ENCODE results near the gene FAM131A. TPM values are rescaled to one million over a fixed set of nuclear protein-coding genes. Genes with fewer than 3 reads are reported as not detected.

The FAM131A gene
- polyA plus RNA-seq, 1 donor (not counting 4 experiments of a cell fraction or from before 2014, with no cell fraction given): 10.8 TPM

DNA sequence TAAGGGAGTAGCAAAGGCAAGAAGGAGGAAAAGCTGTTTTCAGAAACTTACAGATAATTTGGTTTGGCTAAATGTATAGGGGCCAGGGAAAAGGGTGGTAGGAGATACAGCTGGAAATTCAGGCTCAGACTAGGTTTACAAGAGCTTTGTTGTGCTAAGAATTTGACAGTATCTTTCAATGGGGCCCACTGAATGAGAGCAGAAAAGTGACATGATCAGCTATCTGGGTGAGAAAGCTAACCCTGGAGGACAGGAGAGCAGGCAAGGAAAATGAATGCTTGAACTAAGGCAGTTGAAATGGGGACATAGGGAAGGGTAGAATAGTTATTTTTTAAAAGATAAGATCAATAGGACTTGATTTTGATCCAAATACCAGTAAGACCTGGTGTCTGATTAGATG, 25.8 kb upstream of the FAM131A start:
- H4K20me1 ChIP-seq (ENCODE audit: control insufficient read depth, extremely low read depth, insufficient read depth, low read length): peaks cover 9% of the 10 kb centered on the region
- no peak overlapping the region for H2AFZ ChIP-seq (ENCODE audit: control insufficient read depth, low read length)
- FAIRE-seq: no peak
- H3K4me3 ChIP-seq (ENCODE audit: control insufficient read depth in 2 of 3, extremely low read depth in 1 of 3, insufficient read depth in 2 of 3, low read depth in 1 of 3, low read length in 3 of 3): no peak overlapping the region
- no peak overlapping the region for H3K27ac ChIP-seq (ENCODE audit: control insufficient read depth, insufficient read depth, low read length)
- no peak overlapping the region for H3K9ac ChIP-seq (ENCODE audit: control insufficient read depth, extremely low read depth, insufficient read depth, low read length)
- dilution Hi-C loops (cut with MboI; ENCODE audit: extremely low pct_ligation_motif_present, low sequenced_read_pairs): no loop called here
- no peak for TF ChIP-seq EZH2 (IDR thresholded peaks at IDR 0.05; ENCODE audit: low read length)
- TF ChIP-seq, protein P1, sequence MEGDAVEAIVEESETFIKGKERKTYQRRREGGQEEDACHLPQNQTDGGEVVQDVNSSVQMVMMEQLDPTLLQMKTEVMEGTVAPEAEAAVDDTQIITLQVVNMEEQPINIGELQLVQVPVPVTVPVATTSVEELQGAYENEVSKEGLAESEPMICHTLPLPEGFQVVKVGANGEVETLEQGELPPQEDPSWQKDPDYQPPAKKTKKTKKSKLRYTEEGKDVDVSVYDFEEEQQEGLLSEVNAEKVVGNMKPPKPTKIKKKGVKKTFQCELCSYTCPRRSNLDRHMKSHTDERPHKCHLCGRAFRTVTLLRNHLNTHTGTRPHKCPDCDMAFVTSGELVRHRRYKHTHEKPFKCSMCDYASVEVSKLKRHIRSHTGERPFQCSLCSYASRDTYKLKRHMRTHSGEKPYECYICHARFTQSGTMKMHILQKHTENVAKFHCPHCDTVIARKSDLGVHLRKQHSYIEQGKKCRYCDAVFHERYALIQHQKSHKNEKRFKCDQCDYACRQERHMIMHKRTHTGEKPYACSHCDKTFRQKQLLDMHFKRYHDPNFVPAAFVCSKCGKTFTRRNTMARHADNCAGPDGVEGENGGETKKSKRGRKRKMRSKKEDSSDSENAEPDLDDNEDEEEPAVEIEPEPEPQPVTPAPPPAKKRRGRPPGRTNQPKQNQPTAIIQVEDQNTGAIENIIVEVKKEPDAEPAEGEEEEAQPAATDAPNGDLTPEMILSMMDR (optimal IDR thresholded peaks at IDR 0.05 in 1 of 3, IDR thresholded peaks at IDR 0.05 in 1 of 3, conservative IDR thresholded peaks at IDR 0.05 in 1 of 3; ENCODE audit: extremely low read depth in 1 of 3, insufficient read depth in 2 of 3, low read length in 3 of 3): no peak
- H3K79me2 ChIP-seq (ENCODE audit: control insufficient read depth, insufficient read depth, low read length): peaks cover 20% of the 10 kb centered on the region
- no peaks in the 10 kb centered on the region for H3K9me3 ChIP-seq (ENCODE audit: control insufficient read depth, low read depth, low read length)
- H3K36me3 ChIP-seq (ENCODE audit: control insufficient read depth in 2 of 2, extremely low read depth in 1 of 2, insufficient read depth in 2 of 2, low read length in 2 of 2): peaks cover 20 to 30% of the 10 kb centered on the region in 2 experiments
- no peak overlapping the region for H3K4me2 ChIP-seq (ENCODE audit: control insufficient read depth, extremely low read depth, insufficient read depth, low read depth, low read length)
- DNase-seq (ENCODE audit: low read depth, low spot score): no peak
- H3K27me3 ChIP-seq (ENCODE audit: control insufficient read depth, extremely low read depth, insufficient read depth, low read length): no peaks in the 10 kb centered on the region
- H3K9me1 ChIP-seq (ENCODE audit: control insufficient read depth, extremely low read depth, insufficient read depth, low read length): no peaks in the 10 kb centered on the region
- H3K4me1 ChIP-seq (ENCODE audit: control insufficient read depth, extremely low read depth, insufficient read depth, low read length): peaks cover 5% of the 10 kb centered on the region

DNA sequence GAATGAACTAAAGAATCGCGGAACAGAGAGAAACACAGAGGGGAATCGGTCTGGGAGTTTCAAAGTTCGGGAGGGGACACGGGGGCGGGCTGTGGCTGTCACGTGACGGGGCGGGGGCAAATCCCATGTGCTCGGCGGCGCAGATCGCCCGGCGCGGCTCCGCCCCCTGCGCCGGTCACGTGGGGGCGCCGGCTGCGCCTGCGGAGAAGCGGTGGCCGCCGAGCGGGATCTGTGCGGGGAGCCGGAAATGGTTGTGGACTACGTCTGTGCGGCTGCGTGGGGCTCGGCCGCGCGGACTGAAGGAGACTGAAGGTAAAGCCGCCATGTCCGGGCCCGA, 23.1 kb upstream of the FAM131A start, which contains the start of gene EIF4G1:
Gene EIF4G1, plus strand, starts transcription at position 244 of the 337 bp plus-strand sequence. CDS start 1,191 bp downstream, outside the sequence.
- H3K4me3 ChIP-seq (ENCODE audit: control insufficient read depth in 2 of 3, extremely low read depth in 1 of 3, insufficient read depth in 2 of 3, low read depth in 1 of 3, low read length in 3 of 3): peak within 1 kb of the TSS; percentile 73 to 90 (median 87)
- H2AFZ ChIP-seq (ENCODE audit: control insufficient read depth, low read length): peak within 1 kb of the TSS; percentile 49
- no peaks in the 10 kb centered on the region for H3K27me3 ChIP-seq (ENCODE audit: control insufficient read depth, extremely low read depth, insufficient read depth, low read length)
- no peak for TF ChIP-seq EZH2 (IDR thresholded peaks at IDR 0.05; ENCODE audit: low read length)
- TF ChIP-seq, protein P1 (optimal IDR thresholded peaks at IDR 0.05 in 1 of 3, IDR thresholded peaks at IDR 0.05 in 1 of 3, conservative IDR thresholded peaks at IDR 0.05 in 1 of 3; ENCODE audit: extremely low read depth in 1 of 3, insufficient read depth in 2 of 3, low read length in 3 of 3): no peak
- peaks cover 31% of the 10 kb centered on the region for H4K20me1 ChIP-seq (ENCODE audit: control insufficient read depth, extremely low read depth, insufficient read depth, low read length)
- DNase-seq (ENCODE audit: low read depth, low spot score) (peak; percentile 58), FAIRE-seq (no peak)
- peaks cover 45% of the 10 kb centered on the region for H3K79me2 ChIP-seq (ENCODE audit: control insufficient read depth, insufficient read depth, low read length)
- no peaks in the 10 kb centered on the region for H3K9me1 ChIP-seq (ENCODE audit: control insufficient read depth, extremely low read depth, insufficient read depth, low read length)
- H3K9ac ChIP-seq (ENCODE audit: control insufficient read depth, extremely low read depth, insufficient read depth, low read length): peak within 1 kb of the TSS; percentile 77
- dilution Hi-C loops (cut with MboI; ENCODE audit: extremely low pct_ligation_motif_present, low sequenced_read_pairs): no loop called here
- H3K9me3 ChIP-seq (ENCODE audit: control insufficient read depth, low read depth, low read length): no peaks in the 10 kb centered on the region
- H3K4me1 ChIP-seq (ENCODE audit: control insufficient read depth, extremely low read depth, insufficient read depth, low read length): peaks cover 24% of the 10 kb centered on the region
- peak within 1 kb of the TSS; percentile 83 for H3K27ac ChIP-seq (ENCODE audit: control insufficient read depth, insufficient read depth, low read length)
- peak within 1 kb of the TSS; percentile 97 for H3K4me2 ChIP-seq (ENCODE audit: control insufficient read depth, extremely low read depth, insufficient read depth, low read depth, low read length)
- peaks cover 5 to 25% of the 10 kb centered on the region in 2 experiments for H3K36me3 ChIP-seq (ENCODE audit: control insufficient read depth in 2 of 2, extremely low read depth in 1 of 2, insufficient read depth in 2 of 2, low read length in 2 of 2)
